WTC11 (cell line): ENCODE results near the gene KNDC1.

Experiments
- ARID4B ChIP-seq: sonication (generic); formaldehyde crosslinking; IDR thresholded peaks from 2 replicates; pipeline ENCODE4 v1.8.0; 2023; ENCODE audit warnings: missing genetic modification reagents, mild to moderate bottlenecking, borderline replicate concordance
- CTCF ChIP-seq: fragments of 200-600 bp; IDR thresholded peaks from 2 replicates; pipeline ENCODE4 v1.8.0; 2022; ENCODE audit warnings: antibody characterized with exemption
- ELF4 ChIP-seq: sonication (generic); formaldehyde crosslinking; IDR thresholded peaks from 2 replicates; pipeline ENCODE4 v1.8.1; 2022; ENCODE audit warnings: low read depth, mild to moderate bottlenecking, moderate library complexity, missing genetic modification reagents
- FOXJ3 ChIP-seq: sonication (generic); formaldehyde crosslinking; IDR thresholded peaks from 2 replicates; pipeline ENCODE4 v1.9.0; 2021; ENCODE audit warnings: missing genetic modification reagents, mild to moderate bottlenecking, borderline replicate concordance
- HMGXB4 ChIP-seq: sonication (generic); formaldehyde crosslinking; IDR thresholded peaks from 2 replicates; pipeline ENCODE4 v1.8.1; 2023; ENCODE audit warnings: mild to moderate bottlenecking, moderate library complexity, missing genetic modification reagents
- MAX ChIP-seq: sonication (generic); formaldehyde crosslinking; IDR thresholded peaks from 2 replicates; pipeline ENCODE4 v1.8.0; 2022; ENCODE audit warnings: mild to moderate bottlenecking, missing genetic modification reagents
- MLX ChIP-seq: sonication (generic); formaldehyde crosslinking; IDR thresholded peaks from 2 replicates; pipeline ENCODE4 v1.8.1; 2023; ENCODE audit warnings: mild to moderate bottlenecking, missing genetic modification reagents, moderate library complexity
- MXD4 ChIP-seq: fragments of 250-450 bp; sonication (Bioruptor Pico); IDR thresholded peaks from 2 replicates; pipeline ENCODE4 v1.8.0; 2021; ENCODE audit warnings: mild to moderate bottlenecking, moderate library complexity, borderline replicate concordance
- RELA ChIP-seq: sonication (generic); formaldehyde crosslinking; IDR thresholded peaks from 2 replicates; pipeline ENCODE4 v1.8.1; 2022; ENCODE audit warnings: missing genetic modification reagents, mild to moderate bottlenecking, borderline replicate concordance
- TEAD1 ChIP-seq: sonication (generic); formaldehyde crosslinking; IDR thresholded peaks from 2 replicates; pipeline ENCODE4 v1.8.0; 2022; ENCODE audit warnings: mild to moderate bottlenecking, missing genetic modification reagents
- ZNF317 ChIP-seq: sonication (generic); formaldehyde crosslinking; IDR thresholded peaks from 2 replicates; pipeline ENCODE4 v1.8.1; 2023; ENCODE audit warnings: low read depth, mild to moderate bottlenecking, moderate library complexity, missing genetic modification reagents, borderline replicate concordance
- ZNF416 ChIP-seq: fragments of 250-450 bp; sonication (Bioruptor Pico); IDR thresholded peaks from 2 replicates; pipeline ENCODE4 v1.9.0; 2021; ENCODE audit warnings: mild to moderate bottlenecking, inconsistent platforms
- TF ChIP-seq, protein P1 (sequence below): sonication (generic); formaldehyde crosslinking; conservative IDR thresholded peaks from 2 replicates; pipeline ENCODE4 v1.8.1; 2023; ENCODE audit warnings: mild to moderate bottlenecking, low read depth, missing genetic modification reagents, moderate library complexity

GRCh38 chr10:133258066-133258817 lies 98.2 kb downstream of the KNDC1 start:
- TF ChIP-seq CTCF (no peak), RELA (CRISPR knock-in tag) (no peak), MAX (no peak), ELF4 (no peak), FOXJ3 (CRISPR knock-in tag) (no peak), TEAD1 (CRISPR knock-in tag) (no peak), ZNF317 (no peak), MLX (CRISPR knock-in tag) (no peak), MXD4 (CRISPR knock-in tag) (no peak), ZNF416 (CRISPR knock-in tag) (no peak), HMGXB4 (no peak), ARID4B (CRISPR knock-in tag) (no peak)
- TF ChIP-seq, protein P1, sequence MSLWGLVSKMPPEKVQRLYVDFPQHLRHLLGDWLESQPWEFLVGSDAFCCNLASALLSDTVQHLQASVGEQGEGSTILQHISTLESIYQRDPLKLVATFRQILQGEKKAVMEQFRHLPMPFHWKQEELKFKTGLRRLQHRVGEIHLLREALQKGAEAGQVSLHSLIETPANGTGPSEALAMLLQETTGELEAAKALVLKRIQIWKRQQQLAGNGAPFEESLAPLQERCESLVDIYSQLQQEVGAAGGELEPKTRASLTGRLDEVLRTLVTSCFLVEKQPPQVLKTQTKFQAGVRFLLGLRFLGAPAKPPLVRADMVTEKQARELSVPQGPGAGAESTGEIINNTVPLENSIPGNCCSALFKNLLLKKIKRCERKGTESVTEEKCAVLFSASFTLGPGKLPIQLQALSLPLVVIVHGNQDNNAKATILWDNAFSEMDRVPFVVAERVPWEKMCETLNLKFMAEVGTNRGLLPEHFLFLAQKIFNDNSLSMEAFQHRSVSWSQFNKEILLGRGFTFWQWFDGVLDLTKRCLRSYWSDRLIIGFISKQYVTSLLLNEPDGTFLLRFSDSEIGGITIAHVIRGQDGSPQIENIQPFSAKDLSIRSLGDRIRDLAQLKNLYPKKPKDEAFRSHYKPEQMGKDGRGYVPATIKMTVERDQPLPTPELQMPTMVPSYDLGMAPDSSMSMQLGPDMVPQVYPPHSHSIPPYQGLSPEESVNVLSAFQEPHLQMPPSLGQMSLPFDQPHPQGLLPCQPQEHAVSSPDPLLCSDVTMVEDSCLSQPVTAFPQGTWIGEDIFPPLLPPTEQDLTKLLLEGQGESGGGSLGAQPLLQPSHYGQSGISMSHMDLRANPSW, result no peak
